HG03442 (cell line): ENCODE measurements around the gene PLEKHG5.
"Not testable (repeated sequence)": the region's sequence is repeated elsewhere in the genome, so short reads cannot be mapped to it uniquely, and the experiment has no call there.

ENCODE experiments used
- ATAC-seq: cut with Tn5 transposase; IDR thresholded peaks from one replicate; pipeline ENCODE4 v1.9.1; 2021; ENCODE audit warnings: mild to moderate bottlenecking, moderate library complexity; ENCODE audit not compliant: unreplicated experiment

Gene PLEKHG5

DNA sequence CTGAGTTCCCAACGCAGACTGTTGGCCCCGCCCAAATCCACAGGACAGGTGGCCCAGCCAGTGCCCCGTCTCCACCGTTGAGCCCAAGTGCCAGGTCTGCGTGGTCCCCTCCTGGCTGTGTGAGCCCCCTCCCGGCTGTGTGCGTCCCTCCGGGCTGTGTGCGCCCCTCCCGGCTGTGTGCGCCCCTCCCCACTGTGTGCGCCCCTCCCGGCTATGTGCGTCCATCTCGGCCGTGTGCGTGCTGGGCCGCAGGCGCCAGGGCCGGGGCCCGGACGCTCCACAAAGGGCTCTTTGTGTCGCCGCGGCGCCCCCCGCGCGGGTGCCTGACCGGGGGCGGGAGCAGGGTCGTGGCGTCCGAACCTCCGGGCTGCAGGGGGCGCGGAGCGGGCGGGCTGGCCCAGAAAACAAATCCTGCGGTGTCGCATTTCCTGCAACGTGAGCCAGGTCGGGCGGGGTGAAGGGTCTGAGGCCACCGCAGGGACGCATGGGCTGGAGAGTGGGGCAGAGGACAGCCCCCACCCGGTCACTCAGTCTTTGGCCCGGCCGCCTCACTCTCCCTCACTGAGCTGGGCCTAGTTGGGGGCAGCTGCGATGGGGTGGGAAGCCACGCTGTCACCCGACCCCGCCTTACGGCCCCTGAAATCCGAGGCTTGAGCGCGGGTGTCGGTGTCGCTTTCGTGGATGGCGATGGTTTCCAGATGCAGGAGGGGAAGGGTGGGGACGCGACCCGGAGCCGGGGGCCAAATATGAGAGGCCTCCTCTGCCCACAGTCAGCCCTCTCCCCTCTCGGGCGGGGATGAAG, 44.2 kb downstream of the PLEKHG5 start:
- no peak for ATAC-seq

DNA sequence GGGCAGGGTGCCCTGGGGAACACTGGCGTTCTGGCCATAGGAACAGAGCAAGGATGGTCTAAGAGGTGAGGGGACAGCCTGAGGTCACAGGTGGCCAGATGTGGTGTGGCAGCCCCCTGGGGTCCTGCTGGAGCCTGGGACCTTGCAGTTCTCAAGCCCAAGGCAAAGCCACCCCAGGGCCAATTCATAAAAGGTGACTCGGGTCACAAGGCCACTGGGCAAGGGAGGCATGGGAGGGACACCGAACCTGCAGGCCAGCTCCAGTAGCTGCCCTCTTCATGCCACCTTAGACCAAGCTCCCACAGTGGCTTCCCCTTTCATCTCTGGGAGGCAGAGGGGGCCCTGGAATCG, 44.8 kb downstream of the PLEKHG5 start:
- ATAC-seq: no peak

DNA sequence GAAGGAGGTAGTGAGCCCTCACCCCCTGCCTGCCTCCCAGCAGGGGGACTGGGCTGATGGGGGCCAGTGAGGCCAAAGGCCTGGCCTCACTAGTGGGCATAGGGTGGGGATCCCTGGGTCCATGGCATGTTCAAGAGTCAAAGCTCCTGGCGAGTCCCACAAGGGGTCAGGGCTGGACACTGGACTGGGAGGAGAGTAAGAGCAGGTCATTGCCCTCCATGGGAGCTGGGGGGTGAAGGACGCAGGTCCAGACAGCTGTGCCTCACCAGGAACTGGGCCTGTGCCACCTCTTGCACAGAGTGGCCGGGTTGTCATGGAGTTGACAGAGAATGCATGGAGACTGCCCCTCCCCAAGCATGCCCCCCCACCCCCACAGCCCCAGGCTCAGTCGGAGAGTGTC, 45.5 kb downstream of the PLEKHG5 start:
- not testable (repeated sequence) for ATAC-seq

DNA sequence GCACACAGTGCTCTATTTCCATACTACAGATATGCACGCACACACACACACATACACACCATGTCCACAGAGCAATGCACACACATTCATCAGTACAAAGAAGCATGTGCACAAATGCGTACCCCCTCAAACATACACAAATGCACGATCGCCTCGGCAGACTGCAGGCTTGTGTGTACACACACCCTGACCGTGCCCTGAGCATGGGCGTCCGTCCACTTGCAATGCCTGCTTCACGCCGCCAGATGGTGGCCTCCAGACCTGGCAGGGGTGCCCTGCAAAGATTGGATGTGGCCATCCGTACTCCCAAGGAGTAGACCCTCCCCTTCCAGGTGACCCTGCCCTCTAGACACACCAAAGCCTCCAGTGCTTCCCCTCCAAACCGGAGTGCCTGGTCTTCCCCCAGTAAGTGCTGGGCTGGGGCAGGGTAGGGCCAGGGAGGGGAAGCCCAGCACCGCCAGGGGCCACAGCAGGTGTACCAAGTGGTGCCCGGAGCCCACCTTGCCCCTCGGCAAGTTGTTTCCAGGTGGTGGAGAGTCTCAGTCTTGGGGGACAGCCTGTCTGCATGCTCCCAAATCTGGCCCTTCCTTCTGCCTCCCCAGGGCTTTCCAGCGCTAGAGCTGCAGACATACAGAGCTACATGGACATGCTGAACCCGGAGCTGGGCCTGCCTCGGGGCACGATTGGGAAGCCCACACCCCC, 46.3 kb downstream of the PLEKHG5 start:
- ATAC-seq: no peak

DNA sequence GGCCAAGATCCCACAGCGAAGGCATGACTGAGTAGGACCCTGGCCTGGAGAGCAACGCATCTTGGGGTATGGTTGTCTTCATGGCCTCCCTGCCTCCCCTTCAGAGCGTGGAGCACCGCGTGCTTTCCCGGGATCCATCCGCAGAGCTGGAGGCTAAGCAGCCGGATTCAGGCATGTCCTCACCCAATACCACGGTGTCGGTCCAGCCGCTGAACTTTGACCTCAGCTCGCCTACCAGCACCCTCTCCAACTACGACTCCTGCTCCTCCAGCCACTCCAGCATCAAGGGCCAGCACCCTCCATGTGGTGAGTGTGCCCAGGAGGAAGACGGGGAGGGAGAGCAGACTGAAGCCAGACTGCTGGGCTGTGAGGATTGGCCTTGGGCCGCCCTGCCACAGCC, 47.1 kb downstream of the PLEKHG5 start:
- ATAC-seq: no peak

DNA sequence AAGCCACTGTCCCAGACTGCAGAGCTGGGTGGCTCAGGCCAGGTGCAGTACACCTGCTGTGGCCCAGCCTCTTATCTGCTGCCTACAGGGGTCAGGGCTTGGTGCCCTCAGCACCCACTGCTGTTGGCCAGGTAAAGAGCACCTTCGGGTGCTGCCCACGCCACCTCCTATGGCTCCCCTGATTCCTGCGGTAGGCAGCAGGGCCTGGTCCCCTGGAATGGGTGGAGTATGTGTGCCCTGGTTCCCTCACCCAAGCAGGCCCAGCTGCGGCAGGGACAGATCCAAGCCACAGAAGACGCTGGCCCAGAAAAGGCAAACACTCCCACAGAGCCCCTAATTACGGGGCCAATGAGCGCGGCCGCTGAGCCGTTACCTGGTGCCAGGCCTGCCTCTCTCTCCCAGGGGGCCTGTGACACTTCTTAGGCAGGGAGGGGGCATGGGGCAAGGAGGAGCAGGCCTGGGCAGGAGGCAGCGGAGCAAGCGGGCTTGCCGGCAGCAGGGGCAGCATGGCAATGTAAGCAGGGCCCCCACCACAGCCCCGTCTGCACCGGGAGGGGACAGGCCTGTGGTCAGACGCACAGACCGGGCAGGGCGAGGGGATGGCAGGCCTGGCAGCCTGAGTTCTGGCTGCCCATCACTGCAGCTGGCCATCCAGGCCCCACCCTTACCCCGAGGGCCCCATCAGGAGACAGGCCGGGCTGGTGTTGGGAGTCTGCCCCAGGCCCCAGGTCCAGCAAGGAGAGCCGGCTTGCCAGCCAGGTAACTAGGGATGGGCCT, 47.9 kb downstream of the PLEKHG5 start:
- ATAC-seq: no peak

DNA sequence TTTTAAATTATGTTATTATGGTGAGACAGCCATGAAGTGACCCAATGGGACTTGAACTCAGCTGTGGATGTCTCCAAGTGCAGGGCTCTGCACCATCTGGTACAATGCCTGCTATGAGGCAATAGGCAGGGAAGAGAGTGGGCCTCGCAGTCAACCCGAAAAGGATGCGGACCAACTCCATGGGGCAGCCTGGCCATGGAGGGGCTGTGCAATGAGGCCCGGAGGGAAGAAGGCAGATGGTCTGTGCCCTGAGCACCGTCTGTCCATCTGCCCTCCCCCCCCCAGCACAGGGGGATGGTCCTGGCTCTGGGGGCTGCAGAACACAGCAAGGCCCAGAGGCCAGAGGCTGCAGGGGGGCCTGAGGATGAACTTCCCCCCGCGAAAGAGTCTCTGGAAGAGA, 49.9 kb downstream of the PLEKHG5 start:
- no peak for ATAC-seq

DNA sequence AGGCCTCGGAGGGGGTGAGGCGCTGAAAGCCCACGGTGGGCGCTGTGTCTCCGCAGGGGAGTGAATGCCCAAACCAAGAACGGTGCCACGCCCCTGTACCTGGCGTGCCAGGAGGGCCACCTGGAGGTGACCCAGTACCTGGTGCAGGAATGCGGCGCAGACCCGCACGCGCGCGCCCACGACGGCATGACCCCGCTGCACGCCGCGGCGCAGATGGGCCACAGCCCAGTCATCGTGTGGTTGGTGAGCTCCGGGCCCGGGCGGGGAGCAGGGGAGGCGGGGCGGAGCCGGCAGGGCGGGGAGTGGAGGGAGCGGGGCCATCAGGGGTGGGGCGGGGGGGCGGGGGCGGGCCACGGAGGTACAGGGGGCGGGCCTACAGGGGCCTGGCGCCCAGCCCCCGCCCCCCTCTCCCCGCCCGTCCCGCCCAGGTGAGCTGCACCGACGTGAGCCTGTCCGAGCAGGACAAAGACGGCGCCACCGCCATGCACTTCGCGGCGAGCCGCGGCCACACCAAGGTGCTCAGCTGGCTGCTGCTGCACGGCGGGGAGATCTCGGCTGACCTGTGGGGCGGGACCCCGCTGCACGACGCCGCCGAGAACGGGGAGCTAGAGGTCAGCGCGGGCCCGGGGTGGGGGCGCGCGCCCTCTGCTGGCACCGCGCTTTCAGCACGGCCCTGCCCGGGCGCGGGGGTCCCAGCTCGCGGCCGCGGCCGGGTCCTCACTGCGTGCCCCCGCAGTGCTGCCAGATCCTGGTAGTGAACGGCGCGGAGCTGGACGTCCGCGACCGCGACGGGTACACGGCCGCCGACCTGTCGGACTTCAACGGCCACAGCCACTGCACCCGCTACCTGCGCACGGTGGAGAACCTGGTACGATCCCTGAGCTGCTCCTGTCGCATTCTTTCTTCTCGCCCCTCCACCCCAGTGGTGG, 51.0 kb downstream of the PLEKHG5 start:
- ATAC-seq: no peak

DNA sequence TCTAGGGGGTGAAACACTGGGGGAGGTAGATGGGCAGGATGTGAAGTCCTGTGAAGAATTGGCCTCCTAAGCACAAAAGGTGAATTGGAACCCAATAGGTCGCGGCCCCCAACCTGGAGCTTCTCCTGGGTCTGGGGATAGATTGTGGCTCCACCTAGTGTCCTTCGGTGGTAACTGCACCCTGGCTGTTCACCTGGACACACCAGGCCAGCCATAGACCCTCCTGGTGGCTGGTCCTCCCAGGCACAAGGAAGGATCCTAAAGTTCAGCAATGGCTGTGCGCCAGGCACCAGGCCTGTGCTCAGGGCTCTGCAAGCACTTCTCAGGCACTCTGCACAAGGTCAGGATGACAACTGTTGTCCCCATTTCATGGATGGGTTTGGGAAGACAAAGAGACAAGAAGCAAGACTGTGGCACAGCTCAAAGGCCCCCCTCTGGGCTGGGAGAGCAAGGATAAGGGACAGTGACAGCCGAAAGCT, 53.4 kb downstream of the PLEKHG5 start:
- peak; percentile 46 for ATAC-seq

DNA sequence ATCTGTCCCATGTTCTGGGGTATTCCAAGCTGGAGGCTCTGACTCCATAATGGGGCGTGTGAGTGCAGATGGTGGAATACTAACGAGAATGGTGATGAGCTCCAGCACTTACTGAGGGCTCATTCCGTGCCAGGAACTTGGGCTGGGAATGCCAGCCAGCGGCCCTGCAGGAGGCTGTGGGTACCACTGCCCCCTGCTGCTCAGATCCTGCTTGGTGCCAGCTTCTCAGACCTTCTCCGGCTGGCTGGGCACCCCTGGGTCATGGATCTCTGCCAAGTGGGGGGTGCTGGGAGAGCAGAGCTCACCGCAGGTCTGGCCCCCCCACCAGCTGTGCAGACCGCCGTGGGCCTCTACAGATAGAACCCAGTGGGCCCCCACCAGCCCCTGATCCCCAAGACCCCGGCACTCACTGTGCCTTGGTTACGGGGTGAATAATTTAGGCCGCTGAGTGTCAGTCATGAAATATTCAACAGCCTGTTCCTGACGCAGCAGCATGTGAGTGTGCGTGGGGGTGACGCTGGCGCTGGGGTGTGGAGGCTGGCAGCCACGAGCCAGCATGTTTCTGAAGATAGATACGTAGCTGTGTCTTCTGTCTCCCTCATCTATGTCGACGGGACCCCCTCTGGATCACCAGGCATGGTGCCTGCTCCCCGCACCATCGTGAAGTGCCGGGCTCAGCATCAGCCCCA, 54.3 kb downstream of the PLEKHG5 start:
- ATAC-seq: not testable (repeated sequence)

DNA sequence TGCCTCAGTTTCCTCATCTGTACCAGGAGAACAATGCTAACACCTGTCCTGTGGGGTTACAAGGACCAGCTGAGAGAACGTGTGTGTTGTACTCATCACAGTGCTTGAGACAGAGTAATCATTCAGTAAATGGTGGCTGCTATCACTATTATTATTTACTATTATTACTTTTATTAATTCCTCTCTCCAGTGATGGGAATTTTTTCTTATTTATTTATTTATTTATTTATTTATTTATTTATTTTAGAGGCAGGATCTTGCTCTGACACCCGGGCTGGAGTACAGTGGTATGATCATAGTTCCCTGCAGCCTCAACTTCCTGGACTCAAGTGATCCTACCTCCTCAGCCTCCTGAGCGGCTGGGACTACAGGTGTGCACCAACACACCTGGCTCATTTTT, 55.2 kb downstream of the PLEKHG5 start:
- ATAC-seq: not testable (repeated sequence)

DNA sequence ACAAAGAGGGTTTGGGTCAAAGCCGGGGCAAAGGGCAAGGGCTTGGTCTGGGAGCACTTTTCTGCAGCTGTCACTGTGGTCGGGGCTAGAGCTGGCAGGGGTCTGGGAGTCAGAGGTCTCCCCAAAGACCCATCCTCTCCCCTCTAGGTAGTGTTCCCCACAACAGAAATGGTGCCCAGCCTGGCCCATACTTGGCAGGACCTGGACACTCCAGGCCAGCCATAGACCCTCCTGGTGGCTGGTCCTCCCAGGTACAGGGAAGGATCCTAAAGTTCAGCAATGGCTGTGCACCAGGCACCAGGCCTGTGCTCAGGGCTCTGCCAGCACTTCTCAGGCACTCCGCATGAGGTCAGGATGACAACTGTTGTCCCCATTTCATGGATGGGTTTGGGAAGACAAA, 55.9 kb downstream of the PLEKHG5 start:
- ATAC-seq: no peak

DNA sequence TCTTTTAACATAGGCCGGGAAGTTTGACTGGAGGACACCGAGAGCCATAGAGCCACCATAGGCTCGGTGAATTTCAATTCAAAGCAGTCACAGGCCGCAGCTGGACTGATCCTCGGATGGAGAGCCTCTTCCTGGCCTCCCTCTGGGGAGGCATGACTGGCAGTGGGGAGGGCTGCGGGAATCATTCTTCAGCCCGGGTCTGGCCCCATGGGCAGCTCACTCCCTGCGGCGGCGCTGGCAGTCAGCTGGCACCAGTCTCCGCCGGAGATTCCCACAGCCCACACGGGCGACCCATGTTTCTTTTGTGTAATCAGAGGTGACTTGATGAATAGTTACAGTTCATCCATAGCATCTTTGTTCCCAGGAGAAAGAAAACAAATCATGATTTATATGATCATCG, 56.3 kb downstream of the PLEKHG5 start:
- ATAC-seq: no peak

DNA sequence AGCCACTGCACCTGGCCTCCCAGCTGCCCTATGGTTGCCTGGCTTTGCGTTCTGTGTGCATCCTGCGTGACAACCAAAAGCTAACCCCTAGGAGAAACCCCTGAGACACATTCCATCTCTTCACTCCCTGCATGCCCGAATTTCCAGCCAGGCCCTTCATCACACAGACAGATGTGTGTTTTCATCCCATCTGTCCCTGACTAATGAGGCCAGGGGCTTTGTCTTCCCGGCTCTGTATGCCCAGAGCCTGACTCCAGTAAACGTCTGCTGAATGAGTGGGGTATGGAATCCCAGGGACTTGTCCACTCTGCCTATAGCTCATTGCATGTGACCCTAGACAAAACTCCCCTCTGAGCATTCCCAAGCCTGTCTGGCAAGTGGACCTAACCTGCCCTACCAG, 57.3 kb downstream of the PLEKHG5 start:
- no peak for ATAC-seq

DNA sequence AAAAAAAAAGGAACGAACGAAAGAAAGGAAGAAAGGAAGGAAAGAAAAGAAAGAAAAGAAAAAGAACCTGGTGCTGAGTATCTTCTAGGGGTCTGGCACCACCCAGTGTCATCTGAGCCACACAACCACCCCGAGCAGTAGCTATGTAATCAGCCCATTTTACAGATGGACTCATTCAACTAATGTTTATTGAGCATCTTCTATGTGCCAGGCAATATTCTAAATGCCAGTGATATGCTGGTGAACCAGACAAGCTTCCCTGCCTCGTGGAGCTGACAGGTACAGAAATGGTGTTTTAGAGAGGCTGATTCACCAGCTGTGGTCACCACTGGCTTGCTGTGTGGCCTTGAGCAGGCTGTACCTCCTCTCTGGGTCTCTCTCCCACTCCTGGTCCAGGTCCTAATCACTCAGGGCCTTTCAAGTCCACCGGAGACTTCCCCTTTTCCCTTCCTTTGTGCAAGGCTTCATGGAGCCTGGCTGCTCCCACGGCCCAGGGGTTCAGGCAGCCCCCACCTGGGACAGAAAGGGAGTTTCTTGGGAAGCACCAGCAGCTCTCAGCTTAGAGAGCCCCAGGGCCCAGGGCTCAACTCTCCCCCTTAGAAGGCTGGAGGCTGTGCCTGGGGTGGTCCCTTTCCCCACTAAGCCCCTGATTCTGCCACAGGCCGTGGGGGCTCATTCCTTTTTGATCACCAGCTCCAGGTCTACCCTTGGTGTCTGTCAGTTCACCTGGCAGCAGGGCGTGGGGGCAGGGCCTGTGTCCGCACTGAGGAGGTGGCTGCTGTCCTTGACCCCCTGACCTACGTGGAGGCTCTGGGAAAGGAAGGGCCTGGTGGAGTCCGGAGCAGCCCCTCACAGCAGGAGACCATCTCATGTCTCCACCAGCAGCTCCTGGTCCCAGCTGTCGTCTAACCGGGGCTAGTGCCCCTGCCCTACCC, 59.6 kb downstream of the PLEKHG5 start:
- not testable (repeated sequence) for ATAC-seq

DNA sequence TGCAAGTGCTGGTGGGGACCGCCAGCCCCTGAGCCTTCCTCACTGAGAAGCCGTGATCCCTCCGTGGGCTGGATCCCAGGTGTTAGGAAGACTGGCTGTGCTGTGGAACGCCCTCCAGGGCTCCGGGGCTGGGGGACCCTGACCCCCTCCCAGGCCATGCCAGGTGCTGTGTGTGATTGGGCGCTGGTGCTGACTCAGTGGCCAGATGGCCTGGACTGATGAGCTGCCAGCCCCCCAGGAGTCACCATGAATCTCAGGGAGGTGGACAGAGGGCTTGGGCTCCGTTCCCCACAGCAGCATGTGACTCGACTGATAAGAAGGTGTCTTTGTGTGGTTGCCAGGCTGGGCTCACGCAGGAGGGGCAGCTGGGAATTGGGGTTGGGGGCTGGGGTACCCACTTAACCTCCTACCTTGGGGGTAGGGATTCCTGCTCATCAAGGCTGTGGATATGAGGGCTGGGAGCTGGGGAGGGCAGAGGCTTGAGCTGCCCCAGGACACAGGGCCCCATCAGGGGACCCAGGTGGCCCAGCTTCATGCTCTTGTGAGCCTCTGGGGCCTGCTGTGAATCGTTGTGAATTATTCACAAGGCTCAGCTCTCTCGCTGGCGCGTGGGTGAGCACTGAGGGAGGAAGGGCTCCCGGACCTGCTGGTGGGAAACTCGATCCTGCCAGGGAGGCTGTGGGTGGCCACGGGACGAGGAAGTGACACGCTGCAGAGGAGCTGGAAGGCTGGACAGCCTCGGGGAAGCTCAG, 61.6 kb downstream of the PLEKHG5 start:
- ATAC-seq: not testable (repeated sequence)

DNA sequence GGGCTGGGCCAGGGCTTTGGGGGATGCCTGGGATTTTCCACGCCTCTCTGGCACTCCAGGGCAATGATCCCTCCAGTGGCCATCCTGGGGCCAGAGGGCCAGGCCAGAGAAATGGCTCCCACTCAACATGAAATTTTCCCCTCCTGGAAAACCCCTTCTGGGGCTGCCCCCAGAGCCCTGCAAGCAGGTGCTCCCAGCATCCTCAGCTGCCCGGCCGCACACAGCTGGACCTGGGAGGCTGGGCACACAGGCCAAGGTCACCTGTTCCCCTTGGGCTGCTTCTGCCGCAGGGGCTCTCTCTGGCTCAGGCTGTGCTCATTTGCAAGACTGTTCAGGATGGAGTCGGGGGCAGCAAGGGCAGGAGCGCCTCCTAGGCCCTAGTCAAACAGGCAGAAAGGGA, 63.0 kb downstream of the PLEKHG5 start:
- not testable (repeated sequence) for ATAC-seq
